ENCODE results near the gene FOXQ1.
"Not testable (repeated sequence)": the region's sequence is repeated elsewhere in the genome, so short reads cannot be mapped to it uniquely, and the experiment has no call there.

Gene FOXQ1

GRCh38 chr6:1351381-1352008 is 39.6 kb downstream of the FOXQ1 start:
- H3K27ac ChIP-seq (ENCODE audit: insufficient read depth, low read length, poor library complexity, severe bottlenecking), result no peak overlapping the region
- no peaks in the 10 kb centered on the region for H3K4me1 ChIP-seq (ENCODE audit: control insufficient read depth, insufficient read depth, low read length, poor library complexity, severe bottlenecking)
- peaks cover 9% of the 10 kb centered on the region for H3K27me3 ChIP-seq (replicated peaks; ENCODE audit: control insufficient read depth, insufficient read depth, low read length, poor library complexity, severe bottlenecking)
- no peaks in the 10 kb centered on the region for H3K36me3 ChIP-seq (ENCODE audit: control insufficient read depth, insufficient read depth, low read length)
- H3K4me3 ChIP-seq (ENCODE audit: insufficient read depth, low read depth, low read length, poor library complexity, severe bottlenecking), result no peak overlapping the region
- DNase-seq, result no peak
- H3K9me3 ChIP-seq (ENCODE audit: control insufficient read depth, low read length), result peaks cover 4% of the 10 kb centered on the region

- H3K4me3 ChIP-seq (ENCODE audit: insufficient read depth, low read depth, low read length, poor library complexity, severe bottlenecking); H3K27me3 ChIP-seq (replicated peaks; ENCODE audit: control insufficient read depth, insufficient read depth, low read length, poor library complexity, severe bottlenecking); H3K4me1 ChIP-seq (ENCODE audit: control insufficient read depth, insufficient read depth, low read length, poor library complexity, severe bottlenecking); DNase-seq; H3K36me3 ChIP-seq (ENCODE audit: control insufficient read depth, insufficient read depth, low read length); H3K27ac ChIP-seq (ENCODE audit: insufficient read depth, low read length, poor library complexity, severe bottlenecking); H3K9me3 ChIP-seq (ENCODE audit: control insufficient read depth, low read length): not testable (repeated sequence)
Measured at GRCh38 chr6:1355068-1355467, 43.2 kb downstream of the FOXQ1 start.

- not testable (repeated sequence) for H3K4me3 ChIP-seq (ENCODE audit: insufficient read depth, low read depth, low read length, poor library complexity, severe bottlenecking); H3K9me3 ChIP-seq (ENCODE audit: control insufficient read depth, low read length); H3K27ac ChIP-seq (ENCODE audit: insufficient read depth, low read length, poor library complexity, severe bottlenecking); H3K4me1 ChIP-seq (ENCODE audit: control insufficient read depth, insufficient read depth, low read length, poor library complexity, severe bottlenecking); DNase-seq; H3K36me3 ChIP-seq (ENCODE audit: control insufficient read depth, insufficient read depth, low read length); H3K27me3 ChIP-seq (replicated peaks; ENCODE audit: control insufficient read depth, insufficient read depth, low read length, poor library complexity, severe bottlenecking)
Measured at GRCh38 chr6:1361717-1362116, 49.8 kb downstream of the FOXQ1 start.

GRCh38 chr6:1362643-1363042 is 50.7 kb downstream of the FOXQ1 start:
- Histone ChIP-seq H3K9me3 (ENCODE audit: control insufficient read depth, low read length) (no peaks in the 10 kb centered on the region), H3K36me3 (ENCODE audit: control insufficient read depth, insufficient read depth, low read length) (no peaks in the 10 kb centered on the region), H3K4me3 (ENCODE audit: insufficient read depth, low read depth, low read length, poor library complexity, severe bottlenecking) (no peak overlapping the region), H3K27me3 (replicated peaks; ENCODE audit: control insufficient read depth, insufficient read depth, low read length, poor library complexity, severe bottlenecking) (no peaks in the 10 kb centered on the region), H3K27ac (ENCODE audit: insufficient read depth, low read length, poor library complexity, severe bottlenecking) (no peak overlapping the region), H3K4me1 (ENCODE audit: control insufficient read depth, insufficient read depth, low read length, poor library complexity, severe bottlenecking) (no peaks in the 10 kb centered on the region)
- DNase-seq, result no peak

GRCh38 chr6:1363298-1363697 is 51.4 kb downstream of the FOXQ1 start:
- Histone ChIP-seq H3K27ac (ENCODE audit: insufficient read depth, low read length, poor library complexity, severe bottlenecking) (no peak overlapping the region), H3K9me3 (ENCODE audit: control insufficient read depth, low read length) (no peaks in the 10 kb centered on the region), H3K27me3 (replicated peaks; ENCODE audit: control insufficient read depth, insufficient read depth, low read length, poor library complexity, severe bottlenecking) (no peaks in the 10 kb centered on the region), H3K4me3 (ENCODE audit: insufficient read depth, low read depth, low read length, poor library complexity, severe bottlenecking) (no peak overlapping the region), H3K36me3 (ENCODE audit: control insufficient read depth, insufficient read depth, low read length) (no peaks in the 10 kb centered on the region), H3K4me1 (ENCODE audit: control insufficient read depth, insufficient read depth, low read length, poor library complexity, severe bottlenecking) (no peaks in the 10 kb centered on the region)
- no peak for DNase-seq

- no peaks in the 10 kb centered on the region for H3K36me3 ChIP-seq (ENCODE audit: control insufficient read depth, insufficient read depth, low read length)
- H3K27ac ChIP-seq (ENCODE audit: insufficient read depth, low read length, poor library complexity, severe bottlenecking), result no peak overlapping the region
- H3K4me3 ChIP-seq (ENCODE audit: insufficient read depth, low read depth, low read length, poor library complexity, severe bottlenecking), result no peak overlapping the region
Measured at GRCh38 chr6:1363729-1364572, 52.1 kb downstream of the FOXQ1 start.

More at GRCh38 chr6:1363729-1364572, 52.1 kb downstream of the FOXQ1 start:
- no peaks in the 10 kb centered on the region for H3K9me3 ChIP-seq (ENCODE audit: control insufficient read depth, low read length)
- no peaks in the 10 kb centered on the region for H3K4me1 ChIP-seq (ENCODE audit: control insufficient read depth, insufficient read depth, low read length, poor library complexity, severe bottlenecking)
- no peak for DNase-seq
- H3K27me3 ChIP-seq (replicated peaks; ENCODE audit: control insufficient read depth, insufficient read depth, low read length, poor library complexity, severe bottlenecking), result no peaks in the 10 kb centered on the region

All from effector memory CD4-positive, alpha-beta T cell (primary cell).